Nephron progenitor cell (in vitro differentiated cells): ENCODE data around the gene NRCAM.

Source experiments
- DNase-seq: peaks from one replicate; pipeline ENCODE4 v3.0.0; 2021
- H3K27ac Mint-ChIP-seq: 2 replicates; pipeline ENCODE4 v1.8.0; 2021; ENCODE audit warnings: mild to moderate bottlenecking, moderate library complexity, mixed read lengths
- H3K27me3 Mint-ChIP-seq: 2 replicates; pipeline ENCODE4 v1.8.0; 2021; ENCODE audit warnings: mild to moderate bottlenecking, low read depth, mixed read lengths; ENCODE audit not compliant: poor library complexity
- H3K36me3 Mint-ChIP-seq: 2 replicates; pipeline ENCODE4 v1.8.0; 2021; ENCODE audit warnings: low read depth, mixed read lengths
- H3K4me1 Mint-ChIP-seq: 2 replicates; pipeline ENCODE4 v1.8.0; 2021; ENCODE audit warnings: mixed read lengths
- H3K4me3 Mint-ChIP-seq: 2 replicates; pipeline ENCODE4 v1.8.0; 2021; ENCODE audit warnings: mild to moderate bottlenecking, moderate library complexity, mixed read lengths
- H3K9me3 Mint-ChIP-seq: 2 replicates; pipeline ENCODE4 v1.8.0; 2021; ENCODE audit warnings: mild to moderate bottlenecking, moderate library complexity, mixed read lengths
- TF ChIP-seq, protein P1 (sequence below): fragments of 200-600 bp; sonication (generic); IDR thresholded peaks from 2 replicates; pipeline ENCODE4 v1.5.0; 2021; ENCODE audit warnings: antibody characterized with exemption

Gene NRCAM

GRCh38 chr7:108189733-108190388, 266.4 kb downstream of the NRCAM start:
- Mint-ChIP-seq H3K27me3 (peaks cover 2% of the 10 kb centered on the region), H3K27ac (no peak overlapping the region), H3K36me3 (peaks cover 13% of the 10 kb centered on the region), H3K9me3 (peaks cover 8% of the 10 kb centered on the region), H3K4me1 (peaks cover 14% of the 10 kb centered on the region), H3K4me3 (no peak overlapping the region)
- TF ChIP-seq, protein P1, sequence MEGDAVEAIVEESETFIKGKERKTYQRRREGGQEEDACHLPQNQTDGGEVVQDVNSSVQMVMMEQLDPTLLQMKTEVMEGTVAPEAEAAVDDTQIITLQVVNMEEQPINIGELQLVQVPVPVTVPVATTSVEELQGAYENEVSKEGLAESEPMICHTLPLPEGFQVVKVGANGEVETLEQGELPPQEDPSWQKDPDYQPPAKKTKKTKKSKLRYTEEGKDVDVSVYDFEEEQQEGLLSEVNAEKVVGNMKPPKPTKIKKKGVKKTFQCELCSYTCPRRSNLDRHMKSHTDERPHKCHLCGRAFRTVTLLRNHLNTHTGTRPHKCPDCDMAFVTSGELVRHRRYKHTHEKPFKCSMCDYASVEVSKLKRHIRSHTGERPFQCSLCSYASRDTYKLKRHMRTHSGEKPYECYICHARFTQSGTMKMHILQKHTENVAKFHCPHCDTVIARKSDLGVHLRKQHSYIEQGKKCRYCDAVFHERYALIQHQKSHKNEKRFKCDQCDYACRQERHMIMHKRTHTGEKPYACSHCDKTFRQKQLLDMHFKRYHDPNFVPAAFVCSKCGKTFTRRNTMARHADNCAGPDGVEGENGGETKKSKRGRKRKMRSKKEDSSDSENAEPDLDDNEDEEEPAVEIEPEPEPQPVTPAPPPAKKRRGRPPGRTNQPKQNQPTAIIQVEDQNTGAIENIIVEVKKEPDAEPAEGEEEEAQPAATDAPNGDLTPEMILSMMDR = no peak
- no peak for DNase-seq

DNA sequence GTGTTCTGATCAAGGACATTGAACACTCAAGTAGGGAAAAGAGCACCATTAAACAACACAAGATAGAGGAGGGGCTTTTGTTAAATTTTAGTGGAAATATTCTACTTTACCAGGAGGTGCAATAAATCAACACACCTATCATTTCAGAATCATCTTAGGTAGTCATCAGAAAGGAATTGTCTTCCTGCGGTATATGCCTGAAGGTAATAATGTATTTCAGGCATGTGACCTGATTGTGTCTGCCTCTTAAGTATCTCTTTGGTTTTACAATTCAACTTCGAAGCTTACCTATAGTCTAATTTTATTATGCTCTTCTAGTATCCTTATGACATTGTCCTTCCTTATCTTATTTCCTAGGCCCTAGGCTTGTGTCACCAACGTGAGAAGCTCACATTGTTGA, 267.5 kb downstream of the NRCAM start:
- Mint-ChIP-seq H3K27ac (no peak overlapping the region), H3K9me3 (peaks cover 8% of the 10 kb centered on the region), H3K27me3 (peaks cover 5% of the 10 kb centered on the region), H3K4me3 (no peak overlapping the region), H3K36me3 (peaks cover 13% of the 10 kb centered on the region), H3K4me1 (peaks cover 8% of the 10 kb centered on the region)
- no peak for DNase-seq
- TF ChIP-seq, protein P1 = no peak

GRCh38 chr7:108181073-108181985, 274.9 kb downstream of the NRCAM start:
- peaks cover 21% of the 10 kb centered on the region for H3K4me1 Mint-ChIP-seq
- peak; percentile 11 for DNase-seq
- H3K36me3 Mint-ChIP-seq = no peaks in the 10 kb centered on the region
- H3K27ac Mint-ChIP-seq = no peak overlapping the region
- H3K9me3 Mint-ChIP-seq = no peaks in the 10 kb centered on the region
- no peak overlapping the region for H3K4me3 Mint-ChIP-seq
- H3K27me3 Mint-ChIP-seq = peaks cover 2% of the 10 kb centered on the region
- TF ChIP-seq, protein P1 = peak; percentile 82

DNA sequence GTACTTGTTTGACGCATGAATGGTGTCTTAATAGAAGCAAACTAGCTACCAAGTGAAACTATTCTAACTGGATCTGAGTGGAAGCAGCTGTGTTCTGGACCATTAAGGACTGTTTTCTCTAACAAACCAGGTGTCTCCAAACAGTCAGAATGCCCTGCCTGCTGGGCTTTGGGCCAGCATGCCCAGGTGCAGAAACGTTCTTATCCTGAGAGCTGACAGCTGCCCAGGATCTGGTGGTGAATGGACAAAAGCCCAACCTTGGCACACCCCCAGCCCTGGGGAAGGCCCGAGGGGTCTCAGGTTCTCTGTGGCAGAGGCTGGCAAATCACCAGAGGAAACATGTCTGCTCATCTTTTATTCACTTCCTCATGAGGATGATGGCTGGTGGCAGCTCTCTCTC, 277.8 kb downstream of the NRCAM start:
- H3K4me1 Mint-ChIP-seq = peaks cover 21% of the 10 kb centered on the region
- no peaks in the 10 kb centered on the region for H3K27me3 Mint-ChIP-seq
- TF ChIP-seq, protein P1 = no peak
- DNase-seq = no peak
- no peaks in the 10 kb centered on the region for H3K9me3 Mint-ChIP-seq
- H3K4me3 Mint-ChIP-seq = no peak overlapping the region
- H3K27ac Mint-ChIP-seq = no peak overlapping the region
- H3K36me3 Mint-ChIP-seq = no peaks in the 10 kb centered on the region

DNA sequence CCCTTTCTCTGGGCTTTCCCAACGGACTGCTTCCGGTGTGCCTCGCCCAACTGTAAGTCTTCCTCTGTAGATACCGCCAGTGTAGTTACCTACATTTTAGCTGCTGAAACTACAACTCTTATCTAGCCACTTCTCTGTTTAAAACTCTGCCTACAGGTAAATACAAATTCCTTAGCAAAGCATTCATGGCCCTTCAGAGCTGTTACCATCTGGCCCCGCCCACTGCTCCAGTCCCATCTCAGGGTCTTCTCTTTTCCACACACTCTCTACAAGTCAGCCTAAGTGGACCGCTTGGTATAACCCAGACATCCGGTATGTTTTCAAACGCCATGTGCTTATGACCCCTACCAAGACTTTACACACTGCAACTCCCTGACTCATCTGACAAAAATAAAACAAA, 285.1 kb downstream of the NRCAM start:
- DNase-seq = no peak
- Mint-ChIP-seq H3K4me3 (no peak overlapping the region), H3K9me3 (no peaks in the 10 kb centered on the region), H3K36me3 (no peaks in the 10 kb centered on the region), H3K4me1 (no peaks in the 10 kb centered on the region), H3K27me3 (peaks cover 5% of the 10 kb centered on the region), H3K27ac (no peak overlapping the region)
- TF ChIP-seq, protein P1 = no peak
